Endodermal cell (in vitro differentiated cells): ENCODE measurements around the gene OR6F1. TPM values are rescaled to one million over a fixed set of nuclear protein-coding genes. Genes with fewer than 3 reads are reported as not detected.
"Not testable (repeated sequence)": the region's sequence is repeated elsewhere in the genome, so short reads cannot be mapped to it uniquely, and the experiment has no call there.

Experiments used
- DNase-seq: peaks from one replicate; pipeline ENCODE4 v3.0.0-alpha.2; 2017
- H3K27ac ChIP-seq: 2 replicates; pipeline ENCODE4 v1.5.1; 2013; ENCODE audit warnings: mild to moderate bottlenecking, low read depth, low read length, moderate library complexity
- H3K27me3 ChIP-seq: 2 replicates; pipeline ENCODE4 v1.6.1; 2013; ENCODE audit warnings: mild to moderate bottlenecking, low read length, moderate library complexity; ENCODE audit not compliant: insufficient read depth, control insufficient read depth, poor library complexity, severe bottlenecking
- H3K36me3 ChIP-seq: 2 replicates; pipeline ENCODE4 v1.7.0; 2013; ENCODE audit warnings: mild to moderate bottlenecking, low read length, moderate library complexity; ENCODE audit not compliant: control insufficient read depth, insufficient read depth
- H3K4me1 ChIP-seq: one replicate; pipeline ENCODE4 v1.7.0; 2013; ENCODE audit warnings: low read length; ENCODE audit not compliant: control insufficient read depth, insufficient read depth
- H3K4me3 ChIP-seq: 2 replicates; pipeline ENCODE4 v1.5.1; 2013; ENCODE audit warnings: mild to moderate bottlenecking, low read length, moderate library complexity
- H3K9ac ChIP-seq: 2 replicates; pipeline ENCODE4 v1.6.1; 2013; ENCODE audit warnings: mild to moderate bottlenecking, low read length, moderate library complexity; ENCODE audit not compliant: poor library complexity, severe bottlenecking; ENCODE audit errors: extremely low read depth
- H3K9me3 ChIP-seq: 2 replicates; pipeline ENCODE4 v1.6.1; 2013; ENCODE audit warnings: mild to moderate bottlenecking, low read length, moderate library complexity; ENCODE audit not compliant: control insufficient read depth
- H3K27ac Mint-ChIP-seq: 2 replicates; pipeline ENCODE4 v1.8.0; 2020; ENCODE audit warnings: mixed read lengths
- H3K27me3 Mint-ChIP-seq: 2 replicates; pipeline ENCODE4 v1.8.0; 2021; ENCODE audit warnings: mild to moderate bottlenecking, mixed read lengths; ENCODE audit not compliant: insufficient read depth
- H3K36me3 Mint-ChIP-seq: 2 replicates; pipeline ENCODE4 v1.8.0; 2020; ENCODE audit warnings: low read depth, mixed read lengths
- H3K4me1 Mint-ChIP-seq: 2 replicates; pipeline ENCODE4 v1.8.0; 2020; ENCODE audit warnings: mixed read lengths
- H3K4me3 Mint-ChIP-seq: 2 replicates; pipeline ENCODE4 v1.8.0; 2020; ENCODE audit warnings: mild to moderate bottlenecking, moderate library complexity, mixed read lengths
- H3K9me3 Mint-ChIP-seq: 2 replicates; pipeline ENCODE4 v1.8.0; 2020; ENCODE audit warnings: mild to moderate bottlenecking, mixed read lengths
- WGBS, 2 experiments: methylation state at CpG; one replicate each; pipeline versions ENCODE4 v1.1.5 to v1.1.7; 2013; ENCODE audit warnings: missing lambda C conversion rate in 2 of 2, mixed read lengths in 1 of 2; ENCODE audit not compliant: insufficient coverage in 1 of 2, insufficient read length in 1 of 2; 5-methylcytosine and 5-hydroxymethylcytosine counted together
- total RNA-seq, 2 donors: library from RNA; stranded (reverse); fragmentation: NEBNext Ultra II Directional in 1 of 2; extraction: Animal tissue kit (Norgen Biotek cat#: 25700) in 1 of 2; gene quantifications; 2 replicates in 1 of 2; 3 replicates in 1 of 2; pipeline ENCODE4 v1.2.1, GENCODE V29; 2021
- TF ChIP-seq, protein P1 (sequence below): fragments of 200-600 bp; sonication (generic); conservative IDR thresholded peaks from 2 replicates; pipeline ENCODE4 v1.5.0; 2021; ENCODE audit warnings: antibody characterized with exemption, mild to moderate bottlenecking

Gene OR6F1
- total RNA-seq, 2 donors from 2014 or later = not detected

- Histone ChIP-seq H3K36me3 (no peaks in the 10 kb centered on the region), H3K27me3 (no peaks in the 10 kb centered on the region), H3K27ac (no peak within 1 kb of the TSS), H3K9me3 (peaks cover 58% of the 10 kb centered on the region), H3K4me3 (no peak within 1 kb of the TSS), H3K4me1 (no peaks in the 10 kb centered on the region), H3K9ac (no peak within 1 kb of the TSS)
- H3K4me1 Mint-ChIP-seq = no peaks in the 10 kb centered on the region
- no peaks in the 10 kb centered on the region for H3K36me3 Mint-ChIP-seq
- 91 to 100% methylated on average over 1 of the region's 2 CpGs for WGBS, 2 experiments
- peaks cover 48% of the 10 kb centered on the region for H3K9me3 Mint-ChIP-seq
- H3K27ac Mint-ChIP-seq = no peak within 1 kb of the TSS
- TF ChIP-seq, protein P1, sequence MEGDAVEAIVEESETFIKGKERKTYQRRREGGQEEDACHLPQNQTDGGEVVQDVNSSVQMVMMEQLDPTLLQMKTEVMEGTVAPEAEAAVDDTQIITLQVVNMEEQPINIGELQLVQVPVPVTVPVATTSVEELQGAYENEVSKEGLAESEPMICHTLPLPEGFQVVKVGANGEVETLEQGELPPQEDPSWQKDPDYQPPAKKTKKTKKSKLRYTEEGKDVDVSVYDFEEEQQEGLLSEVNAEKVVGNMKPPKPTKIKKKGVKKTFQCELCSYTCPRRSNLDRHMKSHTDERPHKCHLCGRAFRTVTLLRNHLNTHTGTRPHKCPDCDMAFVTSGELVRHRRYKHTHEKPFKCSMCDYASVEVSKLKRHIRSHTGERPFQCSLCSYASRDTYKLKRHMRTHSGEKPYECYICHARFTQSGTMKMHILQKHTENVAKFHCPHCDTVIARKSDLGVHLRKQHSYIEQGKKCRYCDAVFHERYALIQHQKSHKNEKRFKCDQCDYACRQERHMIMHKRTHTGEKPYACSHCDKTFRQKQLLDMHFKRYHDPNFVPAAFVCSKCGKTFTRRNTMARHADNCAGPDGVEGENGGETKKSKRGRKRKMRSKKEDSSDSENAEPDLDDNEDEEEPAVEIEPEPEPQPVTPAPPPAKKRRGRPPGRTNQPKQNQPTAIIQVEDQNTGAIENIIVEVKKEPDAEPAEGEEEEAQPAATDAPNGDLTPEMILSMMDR = no peak
- no peak for DNase-seq
- no peaks in the 10 kb centered on the region for H3K27me3 Mint-ChIP-seq
- no peak within 1 kb of the TSS for H3K4me3 Mint-ChIP-seq
Observed at GRCh38 chr1:247748041-247748440, 31.6 kb upstream of the OR6F1 start, which contains the start of gene OR14A2. OR14A2 (minus strand) TSS chr1:247748141.

GRCh38 chr1:247747616-247748015 is 31.2 kb upstream of the OR6F1 start:
- H3K9ac ChIP-seq = no peak overlapping the region
- TF ChIP-seq, protein P1 = no peak
- no peak overlapping the region for H3K27ac ChIP-seq
- no peak overlapping the region for H3K4me3 ChIP-seq
- H3K36me3 ChIP-seq = no peaks in the 10 kb centered on the region
- 83 to 86% methylated on average over 7 of the region's 7 CpGs for WGBS, 2 experiments
- DNase-seq = no peak
- Mint-ChIP-seq H3K4me3 (no peak overlapping the region), H3K27me3 (no peaks in the 10 kb centered on the region), H3K36me3 (no peaks in the 10 kb centered on the region), H3K27ac (no peak overlapping the region), H3K4me1 (no peaks in the 10 kb centered on the region), H3K9me3 (peaks cover 48% of the 10 kb centered on the region)
- H3K4me1 ChIP-seq = no peaks in the 10 kb centered on the region
- no peaks in the 10 kb centered on the region for H3K27me3 ChIP-seq
- peaks cover 62% of the 10 kb centered on the region for H3K9me3 ChIP-seq

GRCh38 chr1:247746391-247746935 is 30.0 kb upstream of the OR6F1 start:
- no peak for DNase-seq
- no peak overlapping the region for H3K27ac Mint-ChIP-seq
- 68 to 79% methylated on average over 2 to 3 of the region's 3 CpGs for WGBS, 2 experiments

DNA sequence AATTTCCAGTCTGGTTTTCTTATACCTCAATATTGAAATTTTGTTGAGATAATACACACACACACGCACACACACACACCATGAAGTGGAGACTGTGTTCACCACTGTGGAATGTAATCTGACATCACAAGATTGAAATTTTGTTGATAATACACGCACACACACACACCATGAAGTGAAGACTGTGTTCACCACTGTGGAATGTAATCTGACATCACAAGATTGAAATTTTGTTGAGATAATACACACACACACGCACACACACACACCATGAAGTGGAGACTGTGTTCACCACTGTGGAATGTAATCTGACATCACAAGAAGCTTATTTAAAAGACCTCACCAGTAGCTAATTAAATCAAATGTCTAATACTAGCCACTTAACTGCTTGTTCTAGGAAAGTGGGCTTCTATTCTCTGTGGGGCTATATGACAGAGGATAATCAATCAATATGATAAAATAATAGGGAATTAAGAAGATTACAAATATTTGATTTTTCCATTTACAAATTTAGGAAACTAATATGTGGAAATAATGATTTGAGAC is 25.8 kb upstream of the OR6F1 start:
- peaks cover 76% of the 10 kb centered on the region for H3K9me3 ChIP-seq
- not testable (repeated sequence) for H3K27ac Mint-ChIP-seq, H3K27ac ChIP-seq, H3K4me1 ChIP-seq, H3K27me3 ChIP-seq, H3K36me3 ChIP-seq, H3K4me1 Mint-ChIP-seq, H3K4me3 Mint-ChIP-seq, H3K27me3 Mint-ChIP-seq, H3K36me3 Mint-ChIP-seq, DNase-seq, H3K4me3 ChIP-seq, H3K9ac ChIP-seq
- 44 to 67% methylated on average over 1 to 2 of the region's 3 CpGs for WGBS, 2 experiments
- peaks cover 44% of the 10 kb centered on the region for H3K9me3 Mint-ChIP-seq

More at GRCh38 chr1:247746391-247746935, 30.0 kb upstream of the OR6F1 start:
- Histone ChIP-seq H3K4me3 (no peak overlapping the region), H3K27ac (no peak overlapping the region), H3K4me1 (no peaks in the 10 kb centered on the region), H3K27me3 (no peaks in the 10 kb centered on the region), H3K9ac (no peak overlapping the region), H3K9me3 (peaks cover 68% of the 10 kb centered on the region), H3K36me3 (no peaks in the 10 kb centered on the region)
- H3K4me1 Mint-ChIP-seq = no peaks in the 10 kb centered on the region
- H3K4me3 Mint-ChIP-seq = no peak overlapping the region
- TF ChIP-seq, protein P1 = no peak
- H3K9me3 Mint-ChIP-seq = peaks cover 48% of the 10 kb centered on the region
- no peaks in the 10 kb centered on the region for H3K36me3 Mint-ChIP-seq
- H3K27me3 Mint-ChIP-seq = no peaks in the 10 kb centered on the region
